HG02588 (cell line): ENCODE data around the gene CUEDC1.
A peak's percentile ranks its signal among the peaks of the same experiment; 100 is the strongest.

ENCODE experiments used
- ATAC-seq: cut with Tn5 transposase; IDR thresholded peaks from one replicate; pipeline ENCODE4 v1.9.1; 2021; ENCODE audit warnings: mild to moderate bottlenecking, moderate library complexity; ENCODE audit not compliant: unreplicated experiment

The CUEDC1 gene

DNA sequence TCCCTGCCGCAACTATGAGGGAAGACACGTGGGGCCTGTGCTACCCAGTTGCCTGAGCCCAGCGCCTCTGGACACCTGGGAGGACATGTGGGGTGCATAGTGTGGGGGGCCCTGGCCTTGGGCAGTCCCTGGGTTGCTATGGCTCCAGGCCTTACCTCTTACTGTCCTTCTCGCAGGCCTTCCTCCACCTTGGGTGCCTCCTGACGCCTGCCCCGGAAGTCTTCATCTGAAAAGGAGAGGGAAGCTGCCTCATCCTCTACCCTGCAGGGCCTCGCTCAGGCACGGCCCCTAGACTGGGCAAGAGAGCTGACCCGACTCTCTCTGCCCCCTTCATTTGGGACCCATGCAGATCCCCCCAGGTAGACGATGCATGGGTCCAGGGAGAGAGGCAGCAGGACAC lies 88.9 kb downstream of the CUEDC1 start:
- no peak for ATAC-seq

DNA sequence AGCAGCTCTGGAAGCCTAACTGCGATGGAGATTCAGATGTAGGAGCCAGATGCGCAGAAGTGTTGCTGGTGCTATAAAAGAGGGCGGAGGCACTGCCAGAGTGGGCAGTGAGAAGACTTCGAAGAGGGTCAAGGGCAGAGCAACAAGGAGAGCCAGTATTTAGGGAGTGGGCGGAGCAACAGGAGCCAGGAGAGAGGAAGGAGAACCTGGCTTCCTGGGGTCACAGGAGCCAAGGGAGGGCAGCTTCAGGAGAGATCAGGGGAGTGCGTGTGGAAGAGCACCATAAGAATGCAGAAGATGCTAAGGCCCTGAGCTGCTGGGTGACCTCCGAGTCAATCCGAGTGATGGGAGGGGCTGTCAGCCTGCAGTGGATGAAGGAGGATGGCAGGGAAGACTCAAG lies 90.9 kb downstream of the CUEDC1 start:
- ATAC-seq = no peak

DNA sequence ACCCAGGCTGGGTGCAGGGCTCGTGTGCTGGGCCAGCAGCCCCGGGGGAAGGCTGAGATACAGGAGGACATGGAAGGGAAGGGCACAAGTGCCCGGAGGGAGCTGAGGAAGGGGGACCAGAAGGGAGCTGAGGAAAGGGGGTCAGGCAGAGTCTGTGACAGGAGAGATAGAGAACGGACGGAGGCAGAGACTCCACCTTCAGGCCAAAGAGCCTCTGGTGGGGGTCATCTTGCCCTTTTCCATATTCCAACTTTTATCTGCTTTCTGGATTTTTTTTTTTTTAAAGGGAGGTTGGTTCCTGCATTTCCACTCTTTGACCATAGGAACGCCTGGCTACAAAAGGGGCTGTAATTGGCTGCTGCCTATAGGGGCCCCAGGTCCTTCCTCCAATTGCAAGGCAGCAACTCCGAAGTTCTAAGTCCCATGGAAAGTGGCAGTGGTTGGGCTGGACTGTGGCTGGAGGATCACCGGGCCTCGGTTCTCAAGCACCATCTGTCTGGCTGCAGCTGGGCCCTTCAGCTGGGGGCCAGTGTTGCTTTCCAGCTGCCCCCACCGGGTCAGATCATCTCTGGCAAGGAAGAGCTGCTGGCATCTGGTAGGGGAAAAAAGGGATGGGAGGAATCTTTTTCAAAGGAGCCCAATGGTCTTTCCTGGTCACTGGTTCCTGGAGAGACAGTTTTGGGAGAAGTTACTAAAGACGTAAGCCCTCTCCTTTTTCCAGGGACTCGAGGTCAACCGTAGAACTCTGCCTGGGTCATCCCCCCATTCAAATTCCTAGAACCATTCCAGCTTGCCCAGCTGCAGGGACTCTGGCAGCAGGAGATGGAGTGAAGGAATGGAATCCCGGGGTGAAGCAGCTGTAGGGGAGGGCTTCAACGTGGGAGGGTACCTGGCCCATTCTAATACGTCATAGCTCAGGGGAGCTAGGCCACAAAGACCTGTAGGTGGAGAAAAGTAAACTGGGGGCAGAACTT lies 92.2 kb downstream of the CUEDC1 start:
- no peak for ATAC-seq

DNA sequence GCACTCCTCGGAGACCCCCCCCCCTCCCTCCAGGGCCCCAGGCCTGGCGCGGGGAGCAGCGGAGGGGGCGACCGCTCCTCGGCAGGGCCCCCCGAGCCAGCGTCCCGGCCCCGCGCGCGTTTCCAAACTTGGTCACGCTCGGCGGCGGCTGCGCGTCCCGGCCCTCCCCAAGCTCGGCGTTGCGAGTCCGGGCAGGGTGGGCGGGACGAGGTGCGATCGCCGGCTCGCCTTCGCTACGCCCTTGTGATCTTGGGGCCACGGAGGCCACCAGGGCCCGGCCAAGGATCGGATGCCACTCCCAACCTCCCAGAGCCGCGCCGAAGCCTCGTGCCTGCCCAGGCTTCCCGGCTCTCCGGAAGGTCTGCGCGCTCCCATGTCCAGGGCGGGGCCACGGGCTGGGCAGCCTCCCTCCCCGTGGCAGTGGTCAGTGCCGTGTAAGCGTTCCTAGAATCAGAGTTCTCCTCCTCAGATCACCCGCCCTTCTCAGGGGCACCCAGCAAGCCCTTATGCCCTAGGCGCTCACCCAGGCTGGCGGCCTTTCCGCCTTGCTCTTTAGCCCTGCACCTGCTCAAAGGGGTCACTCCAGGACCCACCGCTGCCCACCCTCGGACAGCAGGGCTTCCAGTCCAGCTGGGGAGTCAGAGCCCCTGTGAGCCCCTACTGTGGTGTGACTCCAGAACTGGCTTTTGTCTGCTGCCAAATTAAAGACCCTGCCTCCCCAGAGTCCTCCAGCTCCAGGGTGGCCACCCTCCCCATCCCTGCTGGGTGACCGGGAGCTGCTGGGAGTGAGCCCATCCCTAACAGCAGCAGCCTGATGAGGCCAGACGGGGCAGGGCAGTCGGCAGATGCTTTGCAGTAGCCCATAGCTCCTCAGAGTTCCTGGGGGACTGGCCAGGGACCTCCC lies 93.2 kb downstream of the CUEDC1 start:
- ATAC-seq = no peak

DNA sequence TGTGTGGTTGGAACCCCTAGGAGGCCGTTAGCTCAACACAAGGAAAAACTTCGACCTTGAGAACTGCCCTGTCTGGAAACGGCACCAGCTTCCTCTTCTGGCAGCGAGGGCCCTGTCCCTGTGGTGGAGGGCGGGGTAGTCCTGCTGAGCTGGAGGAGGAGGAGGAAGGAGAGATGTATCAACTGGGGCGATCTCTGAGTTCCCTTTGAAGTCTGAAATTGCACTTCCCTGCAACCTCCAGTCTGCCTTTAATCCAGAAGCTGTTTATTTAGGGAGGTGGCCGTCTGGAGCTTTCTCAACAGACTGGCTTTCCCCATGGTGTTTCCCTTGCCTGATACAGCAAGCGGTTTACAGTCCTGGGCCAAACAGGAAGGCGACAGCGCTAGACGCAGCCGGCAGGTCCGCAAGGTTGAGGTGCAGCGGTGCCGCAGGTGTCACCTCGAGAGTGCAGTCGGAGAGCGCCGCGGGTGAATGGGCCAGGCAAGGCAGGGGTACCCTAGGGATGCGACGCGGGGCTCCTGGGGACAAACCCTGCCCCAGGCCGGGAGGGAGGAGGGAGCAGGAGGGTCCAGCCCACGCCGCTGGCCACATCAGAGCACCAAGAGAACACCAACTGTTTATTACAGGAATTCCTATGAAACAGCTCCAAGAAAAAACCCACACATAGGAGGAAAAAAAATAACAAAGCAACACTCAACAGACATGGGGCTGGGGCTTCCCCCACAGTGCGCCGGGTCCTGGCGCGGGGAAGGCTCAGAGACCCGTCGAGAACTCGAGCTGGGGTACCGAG lies 94.0 kb downstream of the CUEDC1 start:
- ATAC-seq = no peak

DNA sequence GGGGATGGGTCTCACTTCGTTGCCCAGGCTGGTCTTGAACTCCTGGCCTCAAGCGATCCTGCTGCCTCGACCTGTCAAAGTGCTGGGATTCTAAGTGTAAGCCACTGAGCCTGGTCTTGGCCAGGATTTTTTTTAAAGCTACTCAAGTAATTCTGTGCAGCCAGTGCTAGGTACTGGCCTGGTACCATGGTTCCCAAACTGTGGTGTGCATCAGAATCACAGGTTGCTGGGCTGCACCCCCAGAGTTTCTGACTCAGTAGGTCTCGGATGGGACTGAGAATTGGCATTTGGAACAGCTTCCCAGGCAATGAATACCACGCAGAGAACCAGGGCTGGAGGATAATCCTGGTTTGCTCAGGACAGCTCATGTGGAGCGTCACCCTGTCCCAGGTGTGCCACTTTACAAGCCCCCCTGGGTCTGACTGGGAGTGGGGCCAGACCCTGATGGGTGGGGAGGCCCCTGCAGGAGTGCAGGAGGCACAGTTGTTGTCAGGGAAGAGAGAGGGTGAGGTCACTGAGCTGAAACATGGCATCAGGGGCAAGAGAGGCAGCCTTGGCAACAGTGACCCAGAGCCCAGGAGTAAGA lies 94.7 kb downstream of the CUEDC1 start:
- ATAC-seq = no peak

DNA sequence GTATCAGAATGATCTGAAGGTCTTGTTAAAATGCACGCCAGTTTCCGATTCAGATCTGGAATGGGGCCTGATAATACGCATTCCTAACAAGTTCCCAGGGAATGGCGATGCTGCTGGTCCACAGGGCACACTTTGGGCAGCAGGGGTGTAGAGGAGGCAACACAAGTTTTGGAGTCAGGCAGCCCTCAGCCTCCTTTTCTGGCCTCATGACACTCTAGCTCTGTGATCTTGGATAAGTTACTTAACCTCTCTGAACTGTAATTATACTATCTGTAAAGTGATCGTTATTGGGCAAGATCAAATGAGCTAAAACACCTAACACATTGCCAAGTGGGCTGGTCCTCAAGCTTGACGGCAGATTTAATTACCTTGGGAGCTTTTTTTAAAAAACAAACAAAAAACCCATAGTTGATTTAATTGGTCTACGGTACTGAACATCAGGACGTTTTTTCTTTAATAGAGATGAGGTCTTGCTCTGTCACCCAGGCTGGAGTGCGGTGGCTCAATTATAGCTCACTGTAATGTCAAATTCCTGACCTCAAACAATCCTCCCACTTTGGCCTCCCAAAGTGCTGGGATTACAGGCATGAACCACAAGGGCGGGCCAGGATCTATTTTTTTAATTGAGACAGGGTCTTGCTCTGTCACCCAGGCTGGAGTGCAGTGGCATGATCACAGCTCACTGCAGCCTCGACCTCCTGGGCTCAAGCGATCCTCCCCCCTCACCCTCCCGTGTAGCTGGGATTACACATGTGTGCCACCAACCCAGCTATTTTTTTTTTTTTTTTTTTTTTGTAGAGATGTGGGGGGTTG lies 95.4 kb downstream of the CUEDC1 start:
- no peak for ATAC-seq

DNA sequence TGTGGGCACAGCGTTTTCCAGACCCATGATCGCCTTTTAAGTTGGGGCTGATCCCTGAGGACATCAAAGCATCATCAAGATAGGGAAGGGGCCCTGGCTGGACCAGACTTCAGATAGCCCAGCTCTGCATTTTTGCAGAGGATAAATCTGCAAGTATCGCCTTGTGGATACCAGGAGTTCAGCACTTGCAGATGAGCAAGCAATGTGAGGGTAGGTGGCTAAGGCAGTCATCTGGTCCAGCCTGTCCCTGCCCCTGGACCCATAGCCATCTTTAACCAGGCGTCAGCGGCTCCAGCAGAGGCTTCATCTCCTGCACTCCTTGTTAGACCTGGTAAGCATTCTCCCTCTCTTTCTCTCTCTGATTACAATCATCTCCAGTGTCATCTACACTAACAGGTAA lies 96.4 kb downstream of the CUEDC1 start:
- ATAC-seq = no peak

DNA sequence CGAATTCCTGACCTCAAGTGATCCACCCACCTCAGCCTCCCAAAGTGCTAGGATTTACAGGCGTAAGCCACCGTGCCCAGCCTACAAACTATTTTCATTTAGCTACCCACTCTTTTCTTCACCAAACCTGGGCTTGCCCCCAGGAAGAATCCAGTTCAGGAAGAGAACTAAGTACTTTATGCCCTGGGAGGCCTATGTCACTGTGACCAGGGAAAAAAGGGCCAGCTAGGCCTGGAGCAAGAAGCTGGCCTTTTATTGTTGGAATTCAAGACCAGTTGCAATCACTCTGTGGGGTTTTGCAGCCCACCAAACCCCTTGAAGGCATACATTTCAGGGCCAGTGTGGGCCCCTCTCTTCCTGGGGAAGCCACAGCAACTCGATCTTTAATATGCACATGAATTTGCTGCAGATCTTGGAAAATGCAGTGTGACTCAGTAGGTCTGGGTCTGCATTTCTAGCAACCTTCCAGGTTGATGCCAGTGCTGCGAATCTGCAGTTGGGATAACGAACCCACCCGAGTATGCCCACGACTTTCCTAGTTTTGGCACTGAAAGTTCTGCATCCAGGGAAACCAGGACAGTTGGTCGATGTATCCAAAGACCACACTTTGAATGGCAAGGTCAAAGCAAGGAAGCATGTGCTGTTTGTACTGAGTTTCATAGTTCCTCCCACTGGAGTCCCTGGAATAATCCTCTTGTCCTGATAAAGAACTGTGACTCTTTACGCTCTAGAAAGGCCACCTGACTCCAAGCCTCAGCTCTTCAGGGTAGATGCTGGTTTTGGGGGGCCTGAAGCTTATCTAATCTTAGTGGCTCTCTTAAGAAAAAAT lies 98.2 kb downstream of the CUEDC1 start:
- ATAC-seq = no peak

DNA sequence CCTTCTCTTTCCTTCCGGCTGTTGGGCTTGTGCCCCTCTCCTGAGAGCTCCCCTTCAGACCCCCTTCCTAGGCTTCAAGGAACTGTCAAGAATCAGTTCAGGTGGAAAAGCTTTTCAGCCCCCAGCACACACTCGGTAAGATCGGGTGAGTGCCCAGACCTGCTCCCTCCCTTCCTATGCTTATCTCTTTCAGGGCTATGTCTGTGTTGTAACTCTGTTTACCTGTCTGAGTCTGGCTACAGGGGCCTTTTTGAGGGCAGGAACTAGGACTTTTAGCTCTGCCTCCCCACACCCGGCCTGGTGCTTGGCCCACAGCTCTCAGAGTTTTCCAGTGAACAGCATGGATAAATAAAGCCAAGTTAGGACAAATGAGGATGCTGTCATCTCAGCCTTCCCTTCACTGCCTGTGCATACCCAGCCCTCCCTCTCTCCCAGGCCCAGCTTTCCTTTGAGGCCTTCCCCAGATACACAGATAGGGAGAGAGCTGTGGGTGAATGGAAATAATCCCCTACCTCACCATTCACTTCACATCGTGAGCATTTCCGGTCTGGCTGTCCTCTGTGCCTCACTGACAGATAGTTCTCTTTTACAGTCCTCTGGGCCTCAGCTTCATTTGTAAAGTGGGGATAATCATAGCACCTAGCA lies 99.7 kb downstream of the CUEDC1 start:
- no peak for ATAC-seq

DNA sequence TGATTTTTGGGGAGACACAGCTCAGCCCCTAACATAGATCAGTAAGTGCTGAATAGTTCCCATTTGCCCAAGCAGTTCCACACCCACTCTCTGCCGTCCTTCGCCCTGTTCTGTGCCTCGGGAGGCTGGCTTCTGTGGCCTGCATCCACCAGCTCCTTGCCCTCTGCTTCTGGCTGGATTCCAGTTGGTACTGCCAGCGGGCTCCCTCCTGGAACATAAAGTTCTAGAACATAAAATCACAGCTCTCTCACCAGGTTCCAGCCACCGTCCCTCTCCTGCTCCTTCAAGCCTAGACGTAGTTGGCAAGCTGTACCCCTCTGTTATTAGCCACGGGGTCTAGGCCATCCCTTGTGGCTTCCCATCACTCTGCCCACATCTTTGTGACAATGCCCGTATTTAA lies 101.5 kb downstream of the CUEDC1 start:
- no peak for ATAC-seq

DNA sequence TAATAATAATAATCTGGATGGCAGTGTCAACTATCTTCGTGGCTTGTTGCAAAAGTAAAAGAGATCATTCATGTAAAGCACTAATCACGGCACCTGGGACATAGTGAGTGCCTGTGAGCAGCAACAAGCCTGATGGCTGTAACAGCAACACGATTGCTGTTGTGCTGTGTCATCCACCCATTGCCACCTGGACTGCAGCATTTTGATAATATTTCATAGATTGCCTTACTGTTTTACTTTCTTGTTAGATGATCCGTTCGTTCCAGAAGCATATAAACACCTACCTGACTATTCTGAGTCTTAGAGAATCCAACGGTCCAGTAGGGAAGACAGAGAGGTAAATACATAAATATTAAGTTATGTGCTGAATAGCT lies 102.3 kb downstream of the CUEDC1 start:
- no peak for ATAC-seq

DNA sequence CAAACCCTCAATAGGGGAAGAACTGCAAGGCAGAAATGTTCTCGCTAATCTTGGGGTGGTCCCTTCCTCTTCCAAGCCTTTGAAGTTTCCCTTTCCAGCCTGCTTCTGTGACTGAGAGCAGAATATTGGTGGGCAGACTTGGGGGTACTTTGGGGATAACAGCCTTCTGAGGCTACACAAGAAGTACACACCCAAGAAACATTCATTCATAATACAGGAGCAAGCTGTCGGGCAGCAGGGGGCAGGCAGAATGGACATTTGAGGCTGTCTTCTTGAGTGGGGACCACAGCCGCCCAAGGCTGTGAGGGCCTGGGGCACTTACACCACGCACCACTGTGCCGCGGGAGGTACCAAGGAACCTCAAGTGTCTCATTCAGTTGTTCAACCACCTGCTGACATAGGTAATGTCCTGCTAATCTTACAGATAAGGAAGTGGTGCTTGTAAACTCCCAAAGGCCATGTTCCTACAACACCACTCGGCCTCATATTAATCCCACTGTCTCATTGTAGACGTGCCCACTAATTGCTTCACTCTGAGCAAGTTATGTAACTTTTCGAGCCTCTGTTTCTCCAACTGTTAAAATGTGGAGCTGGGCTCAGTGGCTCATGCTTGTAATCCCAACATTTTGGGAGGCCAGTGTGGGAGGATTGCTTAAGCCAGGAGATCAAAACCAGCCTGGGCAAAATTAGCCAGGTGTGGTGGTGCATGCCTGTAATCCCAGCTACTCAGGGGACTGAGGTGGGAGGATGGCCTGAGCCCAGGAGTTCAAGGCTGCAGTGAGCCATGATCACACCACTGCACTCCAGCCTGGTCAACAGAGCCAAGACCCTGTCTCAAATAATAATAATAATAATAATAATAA lies 102.9 kb downstream of the CUEDC1 start:
- no peak for ATAC-seq

DNA sequence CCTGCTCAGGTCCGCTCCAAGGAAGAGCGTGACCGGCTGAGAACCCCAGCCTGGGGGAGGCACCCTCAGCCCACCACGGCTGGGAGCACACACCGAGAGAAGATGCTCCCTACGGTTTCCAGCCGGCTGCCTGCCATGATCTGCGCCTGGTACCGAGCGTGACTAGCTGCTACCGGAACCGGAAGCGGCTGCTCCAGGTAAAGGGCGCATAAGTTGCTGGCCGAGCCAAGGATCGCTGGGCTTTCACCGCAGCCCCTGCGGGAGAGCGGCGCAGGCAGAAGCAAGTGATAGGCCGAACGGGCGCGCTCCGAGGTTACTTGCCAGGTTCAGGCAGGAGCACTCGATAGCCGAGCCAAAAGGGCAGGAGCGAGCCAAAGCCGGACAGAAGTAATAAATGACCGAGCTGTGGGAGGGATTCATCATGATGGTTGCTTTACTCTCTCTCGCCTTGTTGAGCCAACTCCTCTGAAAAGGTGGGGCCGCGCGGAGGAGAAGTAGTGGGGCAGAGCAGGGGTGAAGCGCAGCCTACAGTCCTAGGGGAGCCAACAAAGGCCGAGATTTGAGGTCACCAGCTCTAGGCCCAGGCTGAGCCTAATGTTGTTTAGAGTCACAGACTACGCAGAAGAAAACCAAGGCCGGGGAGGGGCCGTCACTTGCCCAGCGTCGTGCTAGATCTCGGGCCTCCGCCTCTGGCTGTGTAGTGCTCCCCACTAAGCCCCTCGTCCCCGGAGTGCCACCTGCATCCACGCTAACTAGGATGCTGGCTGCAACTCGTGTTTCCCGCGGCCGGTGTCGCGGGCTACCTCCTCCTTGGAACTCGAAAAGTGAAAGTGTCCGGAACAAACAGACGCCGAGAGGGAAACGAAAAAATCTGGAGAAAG lies 105.1 kb downstream of the CUEDC1 start, which contains the start of gene MRPS23:
Gene MRPS23, minus strand, starts transcription at position 171 of the 881 bp plus-strand sequence. Its CDS starts 34 bp downstream, at position 137.
- ATAC-seq = peak; percentile 90

DNA sequence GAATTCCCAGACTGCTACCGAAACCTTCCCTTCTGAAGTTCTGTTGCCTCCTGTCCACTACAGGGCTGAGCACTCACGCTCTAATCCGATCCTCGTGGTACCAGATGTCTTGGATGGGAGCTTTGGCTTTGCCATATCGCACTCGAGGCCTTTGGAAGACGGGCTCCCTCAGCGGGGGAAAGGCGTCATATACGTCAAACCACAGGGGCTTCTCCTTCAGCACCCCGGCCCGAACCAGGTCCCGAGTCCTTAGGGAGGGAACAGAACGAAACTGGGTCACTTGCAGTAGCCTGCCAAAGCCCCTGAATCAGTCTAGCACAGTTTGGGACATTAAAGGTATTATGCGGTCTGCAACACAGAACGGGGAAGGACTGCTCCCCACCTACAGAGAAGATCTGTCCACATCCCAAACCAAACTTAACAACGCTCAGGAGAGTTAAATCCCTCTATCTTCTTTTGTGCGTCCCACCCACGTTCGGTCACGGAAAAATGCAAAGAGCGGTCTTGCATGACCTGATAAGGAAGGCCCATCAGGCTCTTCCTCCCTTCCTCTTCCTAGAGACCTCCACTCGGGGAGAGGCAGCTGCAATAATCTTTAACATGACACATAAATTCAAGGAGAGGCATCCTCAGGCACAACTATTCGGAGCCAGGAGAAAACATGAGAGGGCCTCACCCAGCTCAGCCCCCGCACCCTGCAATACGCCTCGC lies 105.9 kb downstream of the CUEDC1 start:
- no peak for ATAC-seq
